Sciatic nerve (tissue), 2 donors: ENCODE measurements around the gene GRIK4. TPM values are rescaled to one million over a fixed set of nuclear protein-coding genes. Genes with fewer than 3 reads are reported as not detected.

Experiments used
- ATAC-seq: fragments of 200-7000 bp; cut with Tn5 transposase; one replicate; pipeline ENCODE4 v1.9.1; 2020; ENCODE audit warnings: mild to moderate bottlenecking, moderate library complexity
- DNase-seq: peaks from one replicate; pipeline ENCODE4 v3.0.0-alpha.2; 2020; ENCODE audit warnings: low spot score
- intact Hi-C: fragments of 100-400 bp; cut with DNase I; formaldehyde crosslinking; loops from one replicate; pipeline ENCODE4 v1.14.2; 2022
- total RNA-seq: library from RNA; stranded (reverse); fragmentation: NEBNext Ultra II Directional; extraction: Animal tissue kit (Norgen Biotek cat#: 25700); gene quantifications from one replicate; pipeline ENCODE4 v1.2.1, GENCODE V29; 2021
- donor health status: DM: no; HTN: no; CAD: no.
- donor health status: DM: no; HTN: no; CAD: no.

Gene GRIK4
- total RNA-seq, 1 donor from 2014 or later: 0.27 TPM

DNA sequence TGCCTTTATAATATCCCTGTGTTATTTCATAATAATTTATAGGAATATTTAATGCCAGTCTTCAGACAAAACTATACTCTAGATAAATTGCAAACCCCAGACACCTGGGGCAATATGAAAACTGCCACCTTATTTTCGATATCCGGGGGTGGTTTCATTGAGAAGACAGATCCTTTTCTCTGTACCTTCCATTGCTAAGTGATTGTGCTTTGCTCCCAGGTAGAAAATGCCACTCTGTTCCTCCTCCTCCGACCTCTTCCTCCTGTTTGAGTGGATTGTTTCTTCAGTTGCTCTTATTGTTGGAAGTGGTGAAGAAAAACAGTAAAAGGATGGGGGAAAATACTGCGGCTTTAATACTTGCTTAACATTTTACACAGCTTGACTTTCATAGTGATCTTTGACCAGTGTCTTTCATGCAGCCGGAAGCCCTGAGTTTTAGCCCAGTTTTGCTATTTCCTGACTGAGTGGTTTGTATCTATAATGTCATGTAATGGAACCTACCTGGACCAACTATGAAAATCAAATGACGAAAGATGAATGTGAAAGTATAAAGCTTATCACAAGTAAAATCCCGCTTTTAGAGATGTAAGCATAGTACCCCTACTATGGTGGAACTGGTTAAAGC lies 5.6 kb upstream of the GRIK4 start:
- intact Hi-C loops: no loop called here
- DNase-seq (no peak), ATAC-seq (no peak)

DNA sequence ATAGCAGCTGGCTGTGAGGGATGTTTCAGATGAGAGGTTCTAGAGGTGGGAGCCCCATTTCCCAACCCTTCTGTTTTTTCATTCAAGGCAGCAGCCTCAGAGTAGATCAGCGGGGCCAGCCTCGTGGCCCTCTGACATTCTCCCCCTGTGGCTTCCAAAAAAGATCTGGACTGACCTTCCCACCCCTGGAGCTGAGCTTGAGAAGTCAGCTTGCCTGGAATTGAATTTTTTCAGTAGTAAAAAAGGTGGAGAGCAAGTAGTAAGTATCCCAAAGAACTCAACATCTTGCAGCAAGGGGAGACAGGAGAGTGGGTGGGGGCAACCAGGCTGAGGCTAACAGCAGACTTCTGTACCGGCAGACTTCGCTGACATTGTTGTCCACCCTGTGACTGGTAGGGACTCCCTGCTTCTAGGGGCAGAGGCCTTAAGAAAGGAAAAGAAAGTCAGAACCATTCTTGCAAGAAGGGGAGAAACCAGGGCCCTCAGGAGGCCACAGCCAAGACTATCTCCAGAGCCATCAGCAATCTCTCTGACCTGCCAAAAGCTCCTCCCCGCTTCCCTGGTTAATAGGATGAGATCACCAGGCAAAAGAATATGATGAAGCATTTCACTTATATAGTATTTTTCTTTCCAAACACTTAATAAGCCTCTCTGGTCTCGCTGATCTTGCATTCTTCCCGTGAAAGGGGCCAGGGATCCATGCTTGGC lies 2.0 kb upstream of the GRIK4 start:
- DNase-seq (no peak), ATAC-seq (no peak)
- intact Hi-C loops: loop anchor here (5.0 to 10.0 kb wide), 4 partner anchors 173 to 605 kb away; no protein-coding TSS in a partner anchor

DNA sequence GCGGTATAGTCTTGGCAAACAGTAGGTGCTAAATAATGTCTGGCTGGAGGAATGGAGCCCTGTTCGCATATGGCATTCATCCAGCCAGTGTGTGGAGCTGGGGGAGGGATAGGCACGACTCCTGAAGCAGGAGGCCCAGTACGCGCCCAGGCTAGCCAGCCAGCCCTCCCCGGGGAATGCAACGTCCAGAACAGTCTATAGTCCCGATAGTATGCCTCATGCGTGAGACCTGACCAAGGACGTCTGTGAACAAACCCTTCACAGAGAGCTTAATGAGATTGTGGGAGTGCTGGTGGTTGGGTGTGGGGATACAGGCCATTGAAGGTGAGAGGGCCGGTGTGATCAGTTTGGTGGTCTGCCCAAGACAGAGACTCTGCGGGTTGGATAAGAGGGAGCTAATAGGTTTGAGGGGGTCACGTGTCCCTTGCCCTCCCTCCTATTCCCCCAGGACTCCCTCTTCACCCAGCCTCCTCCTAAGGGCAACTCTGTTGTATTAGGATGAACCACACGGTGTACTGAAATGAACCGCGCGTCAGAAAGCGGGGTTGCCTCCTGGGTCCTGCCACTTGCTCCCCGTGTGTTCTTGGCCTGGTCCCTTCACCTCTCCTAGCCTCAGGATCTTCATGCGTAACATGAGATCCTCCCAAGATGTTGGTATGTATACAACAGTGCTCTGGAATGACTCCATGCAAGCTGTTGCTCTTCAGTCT lies 987 bp upstream of the GRIK4 start:
- ATAC-seq: no peak
- intact Hi-C loops: loop anchor here (5.0 to 10.0 kb wide), 4 partner anchors 172 to 604 kb away; no protein-coding TSS in a partner anchor
- peak; percentile 59 for DNase-seq

DNA sequence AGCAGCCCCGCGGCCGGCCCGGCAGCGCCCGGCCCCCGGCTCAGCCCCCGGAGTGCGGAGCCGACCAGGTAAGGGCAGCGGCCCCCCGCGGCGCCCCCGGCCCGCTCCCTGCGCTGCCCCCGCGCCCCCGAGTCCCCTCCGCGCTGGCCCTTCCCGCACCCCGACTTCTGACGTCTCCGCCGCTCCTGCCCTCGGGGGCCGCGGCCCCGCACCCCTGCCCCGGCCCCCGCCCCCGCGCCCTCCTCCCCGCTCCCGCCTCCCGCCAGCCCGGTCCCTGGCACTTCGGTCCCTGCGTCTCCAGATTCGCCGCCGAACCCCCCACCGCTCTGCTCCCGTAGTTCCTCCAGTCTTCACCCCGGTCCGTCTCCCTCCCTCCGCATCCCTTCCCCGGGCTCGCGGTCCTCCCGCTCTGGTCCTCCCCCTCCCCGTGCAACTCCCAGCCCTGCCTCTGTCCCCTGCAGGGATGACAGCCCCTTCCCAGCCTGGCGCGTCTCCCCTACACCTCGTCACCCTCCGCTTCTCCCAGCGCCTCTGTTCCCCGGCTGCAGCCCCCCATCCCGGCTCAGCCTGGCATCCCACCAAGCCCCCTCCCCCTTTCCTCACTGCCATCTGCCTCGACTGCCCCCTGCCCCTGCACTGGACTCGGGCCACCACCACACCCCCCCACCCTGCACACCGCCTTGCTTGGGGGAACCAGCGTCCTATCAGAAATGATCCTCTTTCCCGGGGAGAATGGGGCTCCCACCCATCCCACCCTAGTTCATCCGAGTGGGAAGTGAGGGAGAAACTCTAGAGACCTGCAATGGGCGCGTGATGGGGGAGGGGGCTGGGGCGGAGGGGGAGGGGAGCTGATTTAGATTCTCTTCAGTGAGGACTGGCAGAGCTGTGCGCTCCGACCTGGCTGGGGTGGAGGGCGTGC lies 531 bp downstream of the GRIK4 start:
- DNase-seq: peak; percentile 59
- intact Hi-C loops: loop anchor here (5.0 to 10.0 kb wide), 4 partner anchors 170 to 603 kb away; no protein-coding TSS in a partner anchor
- no peak for ATAC-seq

DNA sequence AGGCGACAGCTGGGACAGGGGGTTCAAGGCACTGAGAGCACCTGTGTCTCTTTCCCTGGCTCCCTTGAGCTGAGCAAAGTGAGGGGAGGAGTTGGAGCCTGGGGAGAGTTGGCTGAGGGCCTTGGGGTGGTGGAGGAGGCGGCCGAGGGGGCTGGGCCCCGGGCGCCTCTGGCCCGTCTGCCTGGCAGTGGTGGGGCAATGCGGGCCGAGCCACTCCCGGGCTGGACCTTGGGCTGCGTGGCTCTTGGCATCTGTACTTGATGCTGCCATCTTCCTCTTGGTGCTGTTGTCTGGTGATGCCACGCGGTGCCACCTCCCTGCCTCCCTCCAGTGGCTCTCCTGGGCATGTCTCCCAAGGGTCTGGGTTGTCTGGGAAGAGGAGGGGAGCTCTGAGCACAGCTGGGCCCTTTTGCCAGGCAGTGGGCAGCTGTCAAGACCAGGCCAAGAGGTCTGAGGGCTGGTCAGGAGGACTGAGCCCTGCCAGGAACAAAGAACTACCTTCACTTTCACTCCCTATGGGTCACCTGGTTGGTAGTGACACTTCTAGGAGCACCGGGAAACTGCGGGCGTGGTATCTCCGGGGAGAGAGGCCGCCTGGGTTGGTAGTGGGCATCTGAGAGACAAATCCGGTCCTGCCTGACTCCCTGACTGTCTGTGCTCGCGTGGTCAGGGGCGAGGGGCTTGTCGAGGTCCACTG lies 1.3 kb downstream of the GRIK4 start:
- ATAC-seq (no peak), DNase-seq (peak; percentile 51)
- intact Hi-C loops: loop anchor here (5.0 to 10.0 kb wide), 4 partner anchors 169 to 602 kb away; no protein-coding TSS in a partner anchor

DNA sequence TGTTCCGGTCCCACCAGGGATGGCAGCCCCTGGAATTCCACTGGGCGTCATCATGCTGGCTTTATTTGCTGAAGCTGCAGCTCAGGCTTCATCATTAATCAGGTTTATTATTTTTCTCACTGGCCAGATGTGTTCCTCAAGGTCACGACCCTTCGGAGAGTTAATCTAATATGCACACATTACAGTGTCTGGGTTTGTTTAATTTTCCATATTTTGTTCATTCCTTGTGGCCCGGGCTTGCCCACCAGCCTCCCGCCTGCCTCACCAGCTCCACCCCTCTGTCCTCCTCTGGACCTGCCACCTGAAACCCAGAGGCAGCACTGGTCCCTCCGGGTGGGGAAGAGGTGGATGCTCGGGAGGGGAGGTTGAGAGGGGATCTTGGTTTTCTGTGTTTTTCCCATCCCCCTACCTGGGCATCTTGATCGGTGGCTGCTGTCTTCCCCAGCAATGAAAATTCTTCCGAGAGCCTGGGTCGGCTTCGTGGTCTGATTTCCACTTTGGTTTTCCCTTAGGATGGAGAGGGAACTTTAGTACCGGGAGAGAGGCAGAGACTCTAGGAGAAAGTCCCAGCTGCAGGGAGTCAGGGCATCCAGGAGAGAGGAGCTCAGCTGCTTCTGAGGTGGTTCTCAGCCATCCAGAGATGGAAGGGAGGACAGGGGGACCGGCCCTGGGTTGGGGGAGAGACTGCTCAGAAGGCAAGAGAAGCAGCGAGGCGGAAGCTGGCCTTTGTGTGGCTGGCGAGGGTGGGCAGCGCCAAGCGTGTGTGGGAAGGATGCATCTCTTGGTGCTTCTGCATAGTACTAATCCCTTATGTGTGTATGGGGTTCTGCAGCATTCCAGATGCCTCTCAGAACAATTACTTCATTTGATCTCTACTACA lies 2.1 kb downstream of the GRIK4 start:
- intact Hi-C loops: loop anchor here (5.0 to 10.0 kb wide), 4 partner anchors 169 to 601 kb away; no protein-coding TSS in a partner anchor
- no peak for ATAC-seq
- peak; percentile 51 for DNase-seq

DNA sequence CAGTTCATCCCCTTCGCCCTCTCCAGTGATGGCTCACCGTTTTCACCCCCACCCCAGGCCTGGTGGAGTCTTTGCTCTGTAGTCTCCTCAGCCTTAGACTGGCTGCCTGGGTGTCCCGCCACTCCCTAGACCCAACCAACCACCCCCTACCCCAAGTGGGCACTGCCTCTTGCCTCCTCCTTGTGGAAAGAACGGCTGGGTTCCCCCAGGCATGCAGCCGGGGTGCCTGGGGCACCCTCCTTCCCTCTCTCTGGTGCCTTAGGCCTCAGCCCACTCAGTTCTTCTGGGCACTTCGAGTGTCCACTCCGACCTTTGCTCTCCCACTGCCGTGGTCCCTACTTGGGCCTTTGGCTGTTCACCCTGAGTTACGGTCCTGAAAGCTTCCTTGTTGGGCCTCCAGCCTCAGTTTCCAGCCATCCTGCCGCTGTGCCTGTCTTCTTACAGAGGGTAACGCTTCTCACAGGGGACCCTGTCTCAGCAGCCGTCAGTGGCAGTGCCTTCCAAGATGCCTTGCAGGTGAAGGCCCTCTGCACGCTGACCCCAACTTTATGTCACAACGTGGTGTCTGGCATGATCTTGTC lies 3.1 kb downstream of the GRIK4 start:
- intact Hi-C loops: loop anchor here (5.0 to 10.0 kb wide), 4 partner anchors 168 to 600 kb away; no protein-coding TSS in a partner anchor
- ATAC-seq: no peak
- DNase-seq: peak; percentile 41

DNA sequence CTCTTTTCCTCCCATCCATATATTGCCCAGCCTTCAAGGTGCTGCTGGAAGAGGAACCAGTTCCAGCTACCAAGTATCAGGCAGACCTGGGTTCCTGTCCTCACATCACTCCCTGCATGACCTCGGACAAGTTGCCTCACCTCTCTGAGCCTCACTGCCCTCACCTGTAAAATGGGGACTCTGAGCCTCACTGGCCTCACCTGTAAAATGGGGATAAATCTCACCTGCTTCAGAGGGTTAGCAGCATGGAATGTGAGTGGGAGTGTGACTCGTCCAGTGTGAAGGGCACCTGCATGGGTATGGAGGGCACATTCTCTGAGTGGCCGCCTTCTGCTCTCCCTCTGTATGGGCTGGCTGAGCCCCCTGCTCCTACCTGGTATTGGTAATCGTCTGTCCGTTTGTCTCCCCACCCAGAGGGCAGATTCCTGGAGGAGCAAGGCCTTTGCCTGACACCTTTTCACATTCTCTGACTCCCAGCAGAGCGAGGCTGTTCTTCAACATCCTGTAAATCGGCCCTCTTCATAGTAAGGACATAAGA lies 3.7 kb downstream of the GRIK4 start:
- intact Hi-C loops: loop anchor here (10.0 kb wide), 1 partner anchor 600 kb away; no protein-coding TSS in a partner anchor
- no peak for ATAC-seq
- DNase-seq: peak; percentile 35

DNA sequence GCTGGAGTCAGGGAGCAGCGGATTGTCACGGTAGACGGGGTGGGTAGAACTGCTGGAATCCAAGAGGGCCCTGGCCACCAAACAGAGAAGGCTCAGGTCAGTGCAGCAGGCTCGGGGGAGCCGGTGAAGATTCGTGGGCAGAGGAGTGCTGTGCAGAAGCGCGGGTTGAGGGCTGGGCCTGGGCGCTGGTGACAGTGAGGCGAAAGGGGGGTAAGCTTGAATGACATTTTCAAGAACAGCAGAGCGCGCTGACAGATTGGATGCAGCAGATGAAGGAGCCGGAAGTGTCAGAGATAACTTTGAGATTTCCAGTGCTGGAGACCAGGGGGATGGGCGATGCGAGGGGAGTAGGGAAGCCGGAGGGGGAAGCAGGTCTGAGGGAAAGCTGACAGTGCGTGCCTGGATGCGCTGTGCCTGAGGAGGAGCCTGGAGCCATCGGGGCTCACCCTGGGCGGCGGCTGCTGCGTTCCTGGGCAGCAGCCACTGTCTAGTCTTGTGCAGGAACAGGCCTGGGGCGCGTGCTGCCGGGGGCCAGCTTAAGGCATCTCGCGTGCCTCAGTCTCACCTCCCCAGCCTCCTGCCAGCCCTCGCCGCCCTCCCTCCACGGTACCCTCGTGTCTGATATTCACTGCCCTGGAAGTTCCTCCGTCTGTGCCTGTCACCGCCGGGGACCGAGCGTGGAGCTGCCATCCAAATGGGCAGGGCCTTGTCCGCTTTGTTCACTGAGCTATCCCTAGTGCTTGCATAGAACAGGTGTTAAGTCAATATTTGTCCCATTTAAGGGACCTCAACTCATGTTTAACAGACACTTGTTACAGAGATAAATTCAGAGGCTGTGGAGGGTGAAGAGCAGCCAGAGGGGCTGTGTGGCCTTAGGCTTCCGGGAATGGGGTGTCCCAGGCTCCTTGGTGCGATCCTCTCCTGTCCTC lies 5.2 kb downstream of the GRIK4 start:
- intact Hi-C loops: loop anchor here (10.0 kb wide), 1 partner anchor 598 kb away; no protein-coding TSS in a partner anchor
- DNase-seq (no peak), ATAC-seq (no peak)

DNA sequence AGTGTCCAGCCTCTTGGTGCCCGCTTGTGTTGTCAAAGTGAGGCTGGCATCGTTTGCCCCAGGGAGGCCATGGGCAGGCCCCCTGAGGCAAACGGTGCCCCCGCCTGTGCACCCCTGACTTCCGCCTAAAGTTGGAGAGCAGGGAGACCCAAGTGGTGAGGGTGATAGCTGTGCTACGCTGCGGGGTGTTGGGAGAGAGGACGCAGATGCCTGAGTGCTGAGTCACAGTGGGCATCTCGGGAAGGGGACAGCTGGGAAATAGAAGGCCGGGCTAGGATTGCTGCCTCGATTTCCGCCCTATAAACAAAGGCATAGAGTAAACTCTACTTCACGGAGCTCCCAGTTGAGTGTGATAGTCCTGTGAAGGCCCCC lies 5.8 kb downstream of the GRIK4 start:
- DNase-seq: peak; percentile 47
- ATAC-seq: no peak
- intact Hi-C loops: loop anchor here (10.0 kb wide), 1 partner anchor 597 kb away; no protein-coding TSS in a partner anchor

DNA sequence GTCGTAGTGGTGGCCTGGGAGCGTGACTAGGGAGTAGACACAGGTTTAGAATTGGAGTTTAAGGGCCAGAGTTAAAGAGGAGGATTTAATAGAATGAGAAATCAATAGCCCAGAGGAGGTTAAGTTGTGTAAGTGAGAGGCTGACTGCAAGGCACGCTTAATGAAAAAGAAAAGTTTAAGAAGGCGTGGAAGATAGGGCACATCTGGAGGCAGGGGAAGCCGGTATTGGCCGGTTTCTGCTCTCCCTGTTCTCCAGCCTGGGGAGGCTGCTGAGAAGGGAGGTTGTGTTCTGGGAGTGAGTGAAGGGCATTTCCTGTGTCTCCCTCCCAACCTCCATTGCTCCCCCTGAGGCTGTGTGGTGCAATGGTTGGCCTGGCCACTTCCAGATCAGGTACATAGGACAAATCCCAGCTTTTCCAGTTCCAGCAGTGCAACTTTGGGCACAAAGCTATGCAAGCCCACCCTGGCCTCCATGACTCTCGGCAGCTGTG lies 6.3 kb downstream of the GRIK4 start:
- ATAC-seq: no peak
- intact Hi-C loops: loop anchor here (10.0 kb wide), 1 partner anchor 597 kb away; no protein-coding TSS in a partner anchor
- peak; percentile 26 for DNase-seq

DNA sequence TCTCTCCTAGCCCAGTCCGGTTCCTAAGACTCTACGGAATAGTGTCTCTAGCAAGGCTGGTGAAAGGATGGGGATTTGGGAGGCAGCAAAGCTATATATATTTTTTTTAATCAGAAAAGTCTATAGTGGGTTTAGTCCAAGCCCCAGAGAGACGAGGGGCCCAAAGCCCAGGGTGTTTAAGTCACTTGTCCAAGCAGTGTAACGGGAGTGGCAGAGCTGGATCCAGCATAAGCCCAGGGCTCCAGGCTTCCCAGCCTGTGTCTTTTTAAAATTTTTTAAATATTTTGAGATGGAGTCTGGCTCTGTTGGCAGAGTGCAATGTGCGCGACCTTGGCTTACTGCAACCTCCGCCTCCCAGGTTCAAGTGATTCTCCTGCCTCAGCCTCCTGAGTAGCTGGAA lies 6.8 kb downstream of the GRIK4 start:
- no peak for ATAC-seq

DNA sequence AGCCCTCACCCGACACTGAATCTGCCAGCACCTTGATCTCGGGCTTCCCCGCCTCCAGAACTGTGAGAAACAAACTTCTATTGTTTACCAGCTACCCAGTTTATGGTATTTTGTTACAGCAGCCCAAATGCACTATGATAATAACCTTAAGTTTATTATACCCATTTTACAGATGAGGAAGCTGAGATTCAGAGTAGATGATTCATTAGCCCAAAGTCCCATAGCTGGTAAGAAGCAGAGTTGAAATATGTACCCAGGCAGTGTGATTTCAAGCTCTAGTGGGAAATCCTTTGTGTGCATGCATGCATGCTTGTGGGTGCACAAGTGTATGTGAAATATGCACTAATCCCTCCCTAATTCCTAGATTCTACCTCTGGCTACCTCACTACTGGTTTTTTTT lies 7.9 kb downstream of the GRIK4 start:
- intact Hi-C loops: loop anchor here (10.0 kb wide), 1 partner anchor 595 kb away; no protein-coding TSS in a partner anchor
- ATAC-seq (no peak), DNase-seq (no peak)

More for the DNA sequence above, 6.8 kb downstream of the GRIK4 start:
- peak; percentile 33 for DNase-seq
- intact Hi-C loops: loop anchor here (10.0 kb wide), 1 partner anchor 596 kb away; no protein-coding TSS in a partner anchor

DNA sequence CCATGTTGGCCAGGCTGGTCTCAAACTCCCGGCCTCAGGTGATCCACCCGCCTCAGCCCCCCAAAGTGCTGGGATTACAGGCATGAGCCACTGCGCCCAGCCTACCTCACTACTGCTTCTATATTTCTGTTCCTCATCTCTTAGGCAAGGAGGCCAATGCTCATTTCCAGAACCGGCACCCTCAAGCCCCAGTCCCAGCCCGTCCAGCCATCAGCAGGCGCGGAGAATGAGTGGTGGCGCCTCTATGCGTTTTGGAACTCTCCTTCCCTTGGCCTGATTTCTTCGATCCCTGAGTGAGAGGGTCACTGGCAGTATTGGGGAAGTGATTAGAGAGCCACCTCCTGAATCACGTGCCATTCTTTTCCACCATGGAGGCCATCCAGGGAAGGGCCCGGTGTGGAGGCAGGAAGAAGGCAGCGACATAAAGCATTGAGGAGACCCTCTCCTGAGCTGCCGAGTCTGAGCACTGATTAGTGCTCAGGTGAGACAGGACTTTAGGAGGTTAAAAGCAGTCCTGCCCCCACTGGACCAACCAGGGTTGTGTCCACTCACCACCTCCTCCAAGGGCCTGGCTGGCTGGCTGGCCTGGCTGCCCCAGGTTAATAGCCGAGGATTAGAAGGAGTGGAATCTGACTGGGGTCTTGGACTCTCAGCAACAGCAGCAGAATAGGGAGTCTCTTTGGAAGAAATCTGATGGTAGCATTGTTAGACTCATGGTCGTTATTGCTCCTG lies 8.7 kb downstream of the GRIK4 start:
- DNase-seq (peak; percentile 50), ATAC-seq (no peak)
- intact Hi-C loops: no loop called here
